GM12878 (cell line): ENCODE data around the gene FADS3. TPM values are rescaled to one million over a fixed set of nuclear protein-coding genes. Genes with fewer than 3 reads are reported as not detected.

Source experiments
- ATAC-seq: fragments of 200-7000 bp; cut with Tn5 transposase; 3 replicates; pipeline ENCODE4 v1.9.1; 2020; ENCODE audit warnings: mild to moderate bottlenecking, moderate library complexity
- BruUV-seq: library from RNA; stranded (reverse); fragments of 400-500 nt; replicated peaks from 2 replicates; lab custom pipeline; 2021; lab: Mats Ljungman, UMichigan
- CTCF ChIA-PET: fragments of 300-600 bp; sonication (Branson Sonifier 250); formaldehyde crosslinking; extraction: SDS; loops from one replicate; lab custom pipeline; 2021; ENCODE audit warnings: inconsistent platforms; lab: Yijun Ruan, JAX
- POLR2A ChIA-PET: fragments of 350-600 bp; formaldehyde crosslinking; extraction: SDS; loops from one replicate; lab custom pipeline; 2021; ENCODE audit warnings: inconsistent platforms; lab: Charles Lee
- RAD21 ChIA-PET: fragments of 300-600 bp; sonication (Branson Sonifier 250); formaldehyde crosslinking; loops from one replicate; lab custom pipeline; 2023; ENCODE audit warnings: antibody characterized with exemption; ENCODE audit not compliant: unreplicated experiment; lab: Charles Lee
- SMC1A ChIA-PET: fragments of 300-600 bp; sonication (Branson Sonifier 250); formaldehyde crosslinking; loops from one replicate; lab custom pipeline; 2023; ENCODE audit not compliant: unreplicated experiment, uncharacterized antibody; lab: Charles Lee
- DNase-seq: peaks from one replicate; pipeline ENCODE4 v3.0.0-alpha.2; 2011; ENCODE audit warnings: low read depth, low spot score
- FAIRE-seq: peaks from 3 replicates; lab custom pipeline; 2011; peaks lifted over from hg19 to GRCh38; lab: Jason Lieb, UNC
- H2AFZ ChIP-seq: 2 replicates; pipeline ENCODE4 v1.6.0; 2011; ENCODE audit warnings: low read depth, low read length, control low read depth; ENCODE audit not compliant: control insufficient read depth
- H3K27ac ChIP-seq: 2 replicates; pipeline ENCODE4 v1.5.1; 2011; ENCODE audit warnings: control low read depth; ENCODE audit not compliant: control insufficient read depth, insufficient read depth
- H3K27me3 ChIP-seq, 2 experiments: replicated peaks in 1 of 2; 2 replicates each; pipeline versions ENCODE4 v1.6.0 to v1.6.1; 2011; ENCODE audit warnings: low read length in 1 of 2; ENCODE audit not compliant: control insufficient read depth in 2 of 2, insufficient read depth in 2 of 2
- H3K36me3 ChIP-seq, 2 experiments: 2 replicates each; pipeline ENCODE4 v1.5.1; 2011; ENCODE audit warnings: low read length in 1 of 2; ENCODE audit not compliant: control insufficient read depth in 2 of 2, insufficient read depth in 2 of 2
- H3K4me1 ChIP-seq: 2 replicates; pipeline ENCODE4 v1.6.1; 2011; ENCODE audit warnings: mild to moderate bottlenecking, low read length, moderate library complexity, mixed read lengths; ENCODE audit not compliant: control insufficient read depth, insufficient read depth
- H3K4me2 ChIP-seq: 2 replicates; pipeline ENCODE4 v1.6.0; 2011; ENCODE audit warnings: control low read depth; ENCODE audit not compliant: control insufficient read depth, insufficient read depth
- H3K4me3 ChIP-seq: fragments of 200-600 bp; sonication (generic); 2 replicates; pipeline ENCODE4 v1.5.1; 2016
- H3K79me2 ChIP-seq: 2 replicates; pipeline ENCODE4 v1.6.0; 2011; ENCODE audit warnings: low read length; ENCODE audit not compliant: control insufficient read depth, insufficient read depth
- H3K9ac ChIP-seq: 2 replicates; pipeline ENCODE4 v1.8.0; 2011; ENCODE audit warnings: low read length, control low read depth, mixed read lengths; ENCODE audit not compliant: control insufficient read depth, insufficient read depth
- H3K9me3 ChIP-seq: replicated peaks from 3 replicates; pipeline ENCODE4 v1.5.1; 2011; ENCODE audit warnings: mild to moderate bottlenecking, low read length; ENCODE audit not compliant: control insufficient read depth, insufficient read depth
- H4K20me1 ChIP-seq: 2 replicates; pipeline ENCODE4 v1.6.0; 2011; ENCODE audit not compliant: control insufficient read depth, insufficient read depth
- CBFB ChIP-seq: IDR thresholded peaks from 2 replicates; pipeline ENCODE4 v1.6.1; 2016; ENCODE audit warnings: antibody characterized with exemption, low read depth
- CHD4 ChIP-seq: fragments of 200-600 bp; sonication (generic); IDR thresholded peaks from 2 replicates; pipeline ENCODE4 v1.6.1; 2016; ENCODE audit warnings: mild to moderate bottlenecking
- EZH2 ChIP-seq: IDR thresholded peaks from 2 replicates; pipeline ENCODE4 v1.6.1; 2012; ENCODE audit warnings: low read depth, mild to moderate bottlenecking, control low read depth, inconsistent platforms, low read length, borderline replicate concordance; ENCODE audit not compliant: control insufficient read depth
- GABPA ChIP-seq: IDR thresholded peaks from 2 replicates; pipeline ENCODE4 v1.6.1; 2014; ENCODE audit warnings: antibody characterized with exemption, low read depth, mild to moderate bottlenecking, inconsistent platforms
- IKZF1 ChIP-seq: fragments of 450-650 bp; conservative IDR thresholded peaks from 2 replicates; pipeline ENCODE4 v1.6.1; 2017; ENCODE audit warnings: antibody characterized with exemption, mild to moderate bottlenecking
- MXI1 ChIP-seq: fragments of 150-350 bp; IDR thresholded peaks from 2 replicates; pipeline ENCODE4 v1.6.1; 2011; ENCODE audit warnings: low read depth, mild to moderate bottlenecking, inconsistent platforms, low read length, improper control_type of control experiment
- PML ChIP-seq: IDR thresholded peaks from 2 replicates; pipeline ENCODE4 v1.6.1; 2012; ENCODE audit warnings: low read length, inconsistent platforms
- YY1 ChIP-seq: IDR thresholded peaks from 2 replicates; pipeline ENCODE4 v1.6.1; 2011; ENCODE audit warnings: low read depth, mild to moderate bottlenecking, low read length
- ZNF217 ChIP-seq: fragments of 450-650 bp; IDR thresholded peaks from 2 replicates; pipeline ENCODE4 v1.6.1; 2017; ENCODE audit warnings: antibody characterized with exemption, mild to moderate bottlenecking
- ZNF384 ChIP-seq: IDR thresholded peaks from 2 replicates; pipeline ENCODE4 v1.6.1; 2012; ENCODE audit warnings: low read depth, mild to moderate bottlenecking, low read length, improper control_type of control experiment, borderline replicate concordance
- ZNF622 ChIP-seq: fragments of 450-650 bp; IDR thresholded peaks from 2 replicates; pipeline ENCODE4 v1.6.1; 2017; ENCODE audit warnings: mild to moderate bottlenecking, inconsistent platforms
- WGBS: methylation state at CpG from one replicate; pipeline ENCODE4 v1.1.6; 2016; ENCODE audit warnings: low lambda C conversion rate; ENCODE audit not compliant: insufficient replicate concordance, insufficient coverage; ENCODE audit errors: missing lambda C conversion rate; 5-methylcytosine and 5-hydroxymethylcytosine counted together
- in situ Hi-C: fragments of 300-500 bp; cut with MboI; formaldehyde crosslinking; loops from 9 replicates; pipeline ENCODE4 v1.14.3; 2018; ENCODE audit warnings: mixed read lengths
- intact Hi-C: fragments of 100-400 bp; cut with micrococcal nuclease; formaldehyde crosslinking; loops from one replicate; pipeline ENCODE4 v1.14.2; 2022; ENCODE audit not compliant: unreplicated experiment
- polyA plus RNA-seq, 11 experiments: library from polyadenylated mRNA; depleted of rRNA in 4 of 11; unstranded in 6 of 11; stranded (reverse) in 5 of 11; fragments of >200 nt; fragmentation: Nextera tagmentation in 4 of 11; fragmentation: Illumina TruSeq in 1 of 11; extraction: Ambion mirVana in 4 of 11; extraction: Trizol in 1 of 11; gene quantifications; 1 replicate in 1 of 11; 2 replicates in 10 of 11; pipeline versions ENCODE4 v1.2.1 to v1.2.3, GENCODE V29; 2011 to 2016; ENCODE audit warnings: inconsistent platforms in 2 of 11, missing spikeins in 2 of 11, low read depth in 1 of 11
- total RNA-seq, 4 experiments: library from RNA; depleted of rRNA in 3 of 4; stranded (reverse); fragments of >200 nt in 3 of 4; fragmentation: Illumina TruSeq in 1 of 4; extraction: Trizol in 1 of 4; gene quantifications; 2 replicates each; pipeline versions ENCODE4 v1.2.1 to v1.2.3, GENCODE V29; 2013 to 2021
- TF ChIP-seq, protein P1 (sequence below): fragments of 450-650 bp; IDR thresholded peaks from 2 replicates; pipeline ENCODE4 v1.6.1; 2016; ENCODE audit warnings: mild to moderate bottlenecking
- TF ChIP-seq, protein P2 (sequence below): IDR thresholded peaks from 2 replicates; pipeline ENCODE4 v1.6.1; 2011; ENCODE audit warnings: borderline replicate concordance, low read depth, mild to moderate bottlenecking, moderate library complexity, mixed read lengths, low read length; ENCODE audit not compliant: insufficient read depth; ENCODE audit errors: extremely low read length
- TF ChIP-seq, protein P3 (sequence below): fragments of 450-650 bp; IDR thresholded peaks from 2 replicates; pipeline ENCODE4 v1.6.1; 2014; ENCODE audit warnings: mild to moderate bottlenecking
- TF ChIP-seq, protein P4 (sequence below): IDR thresholded peaks from 2 replicates; pipeline ENCODE4 v1.6.1; 2012; ENCODE audit warnings: low read depth, low read length, improper control_type of control experiment

FADS3 gene
- total and polyA plus RNA-seq, 10 of the 15 experiments (the other 5 are each of a cell fraction or from before 2014, with no cell fraction given): 0.23 to 8.1 (median 4.2) TPM

DNA sequence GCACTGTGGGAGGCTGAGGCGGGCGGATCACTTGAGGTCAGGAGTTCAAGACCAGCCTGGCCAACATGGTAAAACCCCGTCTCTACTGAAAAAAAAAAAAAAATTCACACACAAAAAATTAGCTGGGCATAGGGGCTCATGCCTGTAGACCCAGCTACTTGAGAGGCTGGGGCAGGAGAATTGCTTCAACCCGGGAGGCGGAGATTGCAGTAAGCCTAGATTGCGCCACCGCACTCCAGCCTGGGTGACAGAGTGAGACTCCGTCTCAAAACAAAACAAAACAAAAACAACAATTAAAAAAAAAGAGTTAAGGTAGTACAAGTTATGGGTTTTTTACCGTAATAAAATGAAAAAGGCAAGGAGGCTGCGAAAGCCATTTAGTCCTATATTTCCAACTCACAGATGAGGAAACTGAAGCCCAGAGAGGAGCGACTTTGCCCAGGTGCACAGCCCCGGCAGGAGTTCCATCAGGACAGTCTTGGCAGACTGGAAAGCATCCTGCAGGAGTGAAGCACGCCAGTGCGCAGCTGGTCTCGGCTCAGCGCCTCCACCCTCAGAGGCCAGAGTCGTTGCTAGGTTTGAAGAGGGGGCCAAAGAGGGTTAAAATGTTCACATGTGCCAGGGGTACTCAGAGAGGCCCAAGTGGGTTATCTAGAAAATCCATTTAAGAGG is 3.8 kb upstream of the FADS3 start (continued):
- TF ChIP-seq PML: no peak
- TF ChIP-seq, protein P1, sequence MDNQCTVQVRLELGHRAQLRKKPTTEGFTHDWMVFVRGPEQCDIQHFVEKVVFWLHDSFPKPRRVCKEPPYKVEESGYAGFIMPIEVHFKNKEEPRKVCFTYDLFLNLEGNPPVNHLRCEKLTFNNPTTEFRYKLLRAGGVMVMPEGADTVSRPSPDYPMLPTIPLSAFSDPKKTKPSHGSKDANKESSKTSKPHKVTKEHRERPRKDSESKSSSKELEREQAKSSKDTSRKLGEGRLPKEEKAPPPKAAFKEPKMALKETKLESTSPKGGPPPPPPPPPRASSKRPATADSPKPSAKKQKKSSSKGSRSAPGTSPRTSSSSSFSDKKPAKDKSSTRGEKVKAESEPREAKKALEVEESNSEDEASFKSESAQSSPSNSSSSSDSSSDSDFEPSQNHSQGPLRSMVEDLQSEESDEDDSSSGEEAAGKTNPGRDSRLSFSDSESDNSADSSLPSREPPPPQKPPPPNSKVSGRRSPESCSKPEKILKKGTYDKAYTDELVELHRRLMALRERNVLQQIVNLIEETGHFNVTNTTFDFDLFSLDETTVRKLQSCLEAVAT: no peak

DNA sequence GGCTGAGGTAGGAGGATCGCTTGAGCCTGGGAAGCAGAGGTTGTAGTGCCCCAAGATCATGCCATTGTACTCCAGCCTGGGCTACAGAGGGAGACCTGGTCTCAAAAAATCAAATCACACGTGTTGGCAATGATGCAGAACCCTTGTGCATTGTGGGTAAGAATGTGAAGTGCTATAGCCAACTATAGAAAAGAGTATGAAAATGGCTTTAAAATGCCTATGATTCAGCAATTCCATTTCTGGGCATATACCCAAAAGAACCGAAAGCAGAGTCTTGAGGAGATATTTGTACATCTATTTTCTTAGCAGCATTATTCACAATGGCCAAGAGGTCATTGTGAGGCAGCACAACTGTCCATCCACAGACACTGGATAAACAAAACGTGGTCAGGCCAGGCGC is 2.6 kb upstream of the FADS3 start:
- Histone ChIP-seq H3K4me3 (no peak overlapping the region), H3K9me3 (no peaks in the 10 kb centered on the region), H3K4me2 (no peak overlapping the region), H3K4me1 (peaks cover 7% of the 10 kb centered on the region), H3K36me3 (no peaks in the 10 kb centered on the region), H3K79me2 (no peaks in the 10 kb centered on the region), H3K27ac (no peak overlapping the region), H4K20me1 (no peaks in the 10 kb centered on the region), H2AFZ (no peak overlapping the region), H3K27me3 (no peaks in the 10 kb centered on the region), H3K9ac (no peak overlapping the region)
- no peak for DNase-seq
- no peak for FAIRE-seq
- POLR2A ChIA-PET: no interaction called here
- intact Hi-C loops: loop anchor here (1.0 kb wide), 1 partner anchor 97 kb away; no protein-coding TSS in a partner anchor
- RAD21 ChIA-PET: interaction anchor here (0.7 to 2.6 kb wide), 3 partner anchors 54 to 188 kb away, joined by 3 to 8 read pairs (median 3); no protein-coding TSS in a partner anchor
- no peak for ATAC-seq
- TF ChIP-seq, protein P2, sequence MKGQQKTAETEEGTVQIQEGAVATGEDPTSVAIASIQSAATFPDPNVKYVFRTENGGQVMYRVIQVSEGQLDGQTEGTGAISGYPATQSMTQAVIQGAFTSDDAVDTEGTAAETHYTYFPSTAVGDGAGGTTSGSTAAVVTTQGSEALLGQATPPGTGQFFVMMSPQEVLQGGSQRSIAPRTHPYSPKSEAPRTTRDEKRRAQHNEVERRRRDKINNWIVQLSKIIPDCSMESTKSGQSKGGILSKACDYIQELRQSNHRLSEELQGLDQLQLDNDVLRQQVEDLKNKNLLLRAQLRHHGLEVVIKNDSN: no peak
- no peak for TF ChIP-seq CBFB
- no peak for TF ChIP-seq MXI1
- no peak for TF ChIP-seq GABPA
- TF ChIP-seq YY1: no peak
- TF ChIP-seq CHD4: no peak
- TF ChIP-seq, protein P3, sequence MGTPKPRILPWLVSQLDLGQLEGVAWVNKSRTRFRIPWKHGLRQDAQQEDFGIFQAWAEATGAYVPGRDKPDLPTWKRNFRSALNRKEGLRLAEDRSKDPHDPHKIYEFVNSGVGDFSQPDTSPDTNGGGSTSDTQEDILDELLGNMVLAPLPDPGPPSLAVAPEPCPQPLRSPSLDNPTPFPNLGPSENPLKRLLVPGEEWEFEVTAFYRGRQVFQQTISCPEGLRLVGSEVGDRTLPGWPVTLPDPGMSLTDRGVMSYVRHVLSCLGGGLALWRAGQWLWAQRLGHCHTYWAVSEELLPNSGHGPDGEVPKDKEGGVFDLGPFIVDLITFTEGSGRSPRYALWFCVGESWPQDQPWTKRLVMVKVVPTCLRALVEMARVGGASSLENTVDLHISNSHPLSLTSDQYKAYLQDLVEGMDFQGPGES: no peak
- TF ChIP-seq EZH2: no peak
- TF ChIP-seq ZNF622: no peak
- no peak for TF ChIP-seq ZNF384
- TF ChIP-seq IKZF1: no peak
- TF ChIP-seq ZNF217: no peak
- TF ChIP-seq, protein P4, sequence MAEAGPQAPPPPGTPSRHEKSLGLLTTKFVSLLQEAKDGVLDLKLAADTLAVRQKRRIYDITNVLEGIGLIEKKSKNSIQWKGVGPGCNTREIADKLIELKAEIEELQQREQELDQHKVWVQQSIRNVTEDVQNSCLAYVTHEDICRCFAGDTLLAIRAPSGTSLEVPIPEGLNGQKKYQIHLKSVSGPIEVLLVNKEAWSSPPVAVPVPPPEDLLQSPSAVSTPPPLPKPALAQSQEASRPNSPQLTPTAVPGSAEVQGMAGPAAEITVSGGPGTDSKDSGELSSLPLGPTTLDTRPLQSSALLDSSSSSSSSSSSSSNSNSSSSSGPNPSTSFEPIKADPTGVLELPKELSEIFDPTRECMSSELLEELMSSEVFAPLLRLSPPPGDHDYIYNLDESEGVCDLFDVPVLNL: no peak
- 53% methylated on average over 5 of the region's 5 CpGs for WGBS
- CTCF ChIA-PET: interaction anchor here (2.7 kb wide), 1 partner anchor 97 kb away, joined by 18 read pairs; no protein-coding TSS in a partner anchor
- in situ Hi-C loops: no loop called here
- SMC1A ChIA-PET: no interaction called here
- BruUV-seq: no TSS peak
